Measurements from ENCODE around the gene SLC22A16. TPM values are rescaled to one million over a fixed set of nuclear protein-coding genes. Genes with fewer than 3 reads are reported as not detected.
"Not testable (repeated sequence)": the region's sequence is repeated elsewhere in the genome, so short reads cannot be mapped to it uniquely, and the experiment has no call there.

The SLC22A16 gene
- total RNA-seq, 2 donors from 2014 or later, result not detected

- no peak for TF ChIP-seq POLR2A (IDR thresholded peaks at IDR 0.05)
- TF ChIP-seq CTCF (IDR thresholded peaks at IDR 0.05), result no peak
- 44 to 46% methylated on average over 7 of the region's 7 CpGs for WGBS, 2 donors
- no peak for DNase-seq
- H3K4me3 ChIP-seq, result no peak overlapping the region
- H3K9me3 ChIP-seq, result no peaks in the 10 kb centered on the region
- intact Hi-C loops (cut with DNase I), result no loop called here
- peaks cover 8% of the 10 kb centered on the region for H3K4me1 ChIP-seq
- no peak for ATAC-seq
- no peaks in the 10 kb centered on the region for H3K36me3 ChIP-seq (replicated peaks in 1 of 2; ENCODE audit: insufficient read depth in 1 of 2, low read depth in 2 of 2)
- no peak overlapping the region for H3K27ac ChIP-seq
- H3K27me3 ChIP-seq, result no peaks in the 10 kb centered on the region
Observed at GRCh38 chr6:110491644-110492317, 15.4 kb upstream of the SLC22A16 start.

GRCh38 chr6:110491299-110491643 lies 14.9 kb upstream of the SLC22A16 start:
- Histone ChIP-seq H3K27me3 (no peaks in the 10 kb centered on the region), H3K4me1 (peaks cover 8% of the 10 kb centered on the region), H3K9me3 (no peaks in the 10 kb centered on the region), H3K4me3 (no peak overlapping the region), H3K27ac (no peak overlapping the region), H3K36me3 (replicated peaks in 1 of 2; ENCODE audit: insufficient read depth in 1 of 2, low read depth in 2 of 2) (no peaks in the 10 kb centered on the region)
- intact Hi-C loops (cut with DNase I), result no loop called here
- TF ChIP-seq POLR2A (IDR thresholded peaks at IDR 0.05) (no peak), CTCF (IDR thresholded peaks at IDR 0.05) (no peak)
- DNase-seq (no peak), ATAC-seq (no peak)
- 90% methylated on average over 3 of the region's 3 CpGs for WGBS, 2 donors

- TF ChIP-seq POLR2A (IDR thresholded peaks at IDR 0.05) (no peak), CTCF (IDR thresholded peaks at IDR 0.05) (no peak)
- H3K9me3 ChIP-seq, result no peaks in the 10 kb centered on the region
- ATAC-seq (no peak), DNase-seq (no peak)
- no peak overlapping the region for H3K27ac ChIP-seq
- H3K36me3 ChIP-seq (replicated peaks in 1 of 2; ENCODE audit: insufficient read depth in 1 of 2, low read depth in 2 of 2), result no peaks in the 10 kb centered on the region
- H3K27me3 ChIP-seq, result no peaks in the 10 kb centered on the region
- WGBS, 2 donors, result 42 to 55% methylated on average over 3 of the region's 3 CpGs
- intact Hi-C loops (cut with DNase I), result no loop called here
- H3K4me1 ChIP-seq, result peaks cover 8% of the 10 kb centered on the region
- H3K4me3 ChIP-seq, result no peak overlapping the region
Observed at GRCh38 chr6:110490110-110490509, 13.7 kb upstream of the SLC22A16 start.

GRCh38 chr6:110488606-110489190 lies 12.3 kb upstream of the SLC22A16 start:
- intact Hi-C loops (cut with DNase I), result no loop called here
- DNase-seq (no peak), ATAC-seq (no peak)
- H3K9me3 ChIP-seq, result no peaks in the 10 kb centered on the region
- H3K4me3 ChIP-seq, result no peak overlapping the region
- no peak for TF ChIP-seq POLR2A (IDR thresholded peaks at IDR 0.05)
- no peak for TF ChIP-seq CTCF (IDR thresholded peaks at IDR 0.05)
- no peak overlapping the region for H3K27ac ChIP-seq
- WGBS, 2 donors, result 91 to 95% methylated on average over 6 of the region's 6 CpGs
- peaks cover 8% of the 10 kb centered on the region for H3K4me1 ChIP-seq
- no peaks in the 10 kb centered on the region for H3K27me3 ChIP-seq
- H3K36me3 ChIP-seq (replicated peaks in 1 of 2; ENCODE audit: insufficient read depth in 1 of 2, low read depth in 2 of 2), result no peaks in the 10 kb centered on the region

- ATAC-seq; DNase-seq; H3K4me3 ChIP-seq; H3K27me3 ChIP-seq; H3K36me3 ChIP-seq (replicated peaks in 1 of 2; ENCODE audit: insufficient read depth in 1 of 2, low read depth in 2 of 2); H3K4me1 ChIP-seq; intact Hi-C loops (cut with DNase I); H3K27ac ChIP-seq; H3K9me3 ChIP-seq: not testable (repeated sequence)
- 57 to 69% methylated on average over 3 of the region's 3 CpGs for WGBS, 2 donors
Observed at GRCh38 chr6:110487968-110488381, 11.6 kb upstream of the SLC22A16 start.
